ENCODE data around the gene APCDD1L. TPM values are rescaled to one million over a fixed set of nuclear protein-coding genes. Genes with fewer than 3 reads are reported as not detected.

Gene APCDD1L
- total RNA-seq, 1 donor from 2014 or later: not detected

GRCh38 chr20:58492074-58492718, 23.0 kb downstream of the APCDD1L start:
- DNase-seq (ENCODE audit: low read depth in 2 of 2): no peak

GRCh38 chr20:58486207-58486606, 29.0 kb downstream of the APCDD1L start:
- no peak for DNase-seq (ENCODE audit: low read depth in 2 of 2)

GRCh38 chr20:58485393-58485792, 29.8 kb downstream of the APCDD1L start:
- DNase-seq (ENCODE audit: low read depth in 2 of 2): no peak

GRCh38 chr20:58483470-58483869, 31.7 kb downstream of the APCDD1L start:
- no peak for DNase-seq (ENCODE audit: low read depth in 2 of 2)

GRCh38 chr20:58483051-58483450, 32.1 kb downstream of the APCDD1L start:
- DNase-seq (ENCODE audit: low read depth in 2 of 2): no peak

GRCh38 chr20:58482416-58482815, 32.8 kb downstream of the APCDD1L start:
- DNase-seq (ENCODE audit: low read depth in 2 of 2): peak; percentile 16 to 81

GRCh38 chr20:58481481-58482021, 33.6 kb downstream of the APCDD1L start:
- DNase-seq (ENCODE audit: low read depth in 2 of 2): peak; percentile 60 to 66

- DNase-seq (ENCODE audit: low read depth in 2 of 2): no peak
These were observed 34.5 kb downstream of the APCDD1L start for GRCh38 chr20:58480551-58481336.

- no peak for DNase-seq (ENCODE audit: low read depth in 2 of 2)
These were observed 35.3 kb downstream of the APCDD1L start for GRCh38 chr20:58479726-58480440.

GRCh38 chr20:58478141-58478805, 36.9 kb downstream of the APCDD1L start:
- DNase-seq (ENCODE audit: low read depth in 2 of 2): no peak

GRCh38 chr20:58475466-58475865, 39.7 kb downstream of the APCDD1L start:
- DNase-seq (ENCODE audit: low read depth in 2 of 2): no peak

GRCh38 chr20:58473453-58474425, 41.5 kb downstream of the APCDD1L start:
- DNase-seq (ENCODE audit: low read depth in 2 of 2): no peak

GRCh38 chr20:58472273-58473018, 42.8 kb downstream of the APCDD1L start:
- DNase-seq (ENCODE audit: low read depth in 2 of 2): no peak

GRCh38 chr20:58471193-58472164, 43.7 kb downstream of the APCDD1L start:
- no peak for DNase-seq (ENCODE audit: low read depth in 2 of 2)

GRCh38 chr20:58470336-58471192, 44.6 kb downstream of the APCDD1L start:
- no peak for DNase-seq (ENCODE audit: low read depth in 2 of 2)

GRCh38 chr20:58469616-58470015, 45.6 kb downstream of the APCDD1L start:
- no peak for DNase-seq (ENCODE audit: low read depth in 2 of 2)

Measured in lung microvascular endothelial cell (primary cell).